ENCODE measurements around the gene ASZ1. TPM values are rescaled to one million over a fixed set of nuclear protein-coding genes. Genes with fewer than 3 reads are reported as not detected.
"Not testable (repeated sequence)": the region's sequence is repeated elsewhere in the genome, so short reads cannot be mapped to it uniquely, and the experiment has no call there.

ASZ1 gene
- total and polyA plus RNA-seq, 9 donors: 0.21 TPM; not detected in 8

DNA sequence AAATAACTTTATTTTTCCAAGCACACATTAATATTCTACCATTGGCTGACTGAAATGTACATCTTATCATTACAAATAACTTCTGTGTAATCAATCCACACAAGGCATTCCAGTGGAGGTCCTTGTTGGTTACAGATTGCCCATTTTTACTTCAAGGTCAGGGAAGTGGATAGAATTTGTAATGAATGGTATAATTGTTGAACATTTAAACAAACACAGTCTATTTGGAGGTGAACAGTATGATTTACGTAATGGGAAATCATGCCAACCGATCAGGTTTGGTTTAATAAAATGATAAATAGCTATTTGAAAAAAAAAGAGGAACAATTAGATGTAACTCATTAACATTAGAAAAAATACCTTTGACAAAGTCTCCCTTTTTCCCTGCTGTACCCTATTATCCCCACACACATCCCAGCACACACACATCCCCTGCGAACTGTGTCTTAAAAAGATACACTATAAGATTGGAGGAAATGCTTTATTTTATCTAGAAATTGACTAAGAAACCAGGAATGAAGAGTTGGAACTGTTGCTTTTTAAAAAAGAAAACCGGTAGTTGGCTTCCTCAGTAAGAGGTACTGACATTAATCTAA is 19.0 kb upstream of the ASZ1 start:
- no peak overlapping the region for H3K4me3 ChIP-seq (ENCODE audit: low read length)
- no peak overlapping the region for H3K27ac ChIP-seq (ENCODE audit: low read length)
- whole genome bisulfite sequencing (ENCODE audit: insufficient coverage): no CpG with 5 or more reads among the region's 4 CpGs
- no peaks in the 10 kb centered on the region for H3K4me1 ChIP-seq (ENCODE audit: control insufficient read depth, insufficient read depth, low read length)
- H3K36me3 ChIP-seq (ENCODE audit: control insufficient read depth, insufficient read depth, low read length): no peaks in the 10 kb centered on the region
- DNase-seq: no peak
- no peaks in the 10 kb centered on the region for H3K9me3 ChIP-seq (replicated peaks; ENCODE audit: control insufficient read depth, low read depth, low read length)
- H3K27me3 ChIP-seq (ENCODE audit: control insufficient read depth, insufficient read depth, low read length): no peaks in the 10 kb centered on the region

DNA sequence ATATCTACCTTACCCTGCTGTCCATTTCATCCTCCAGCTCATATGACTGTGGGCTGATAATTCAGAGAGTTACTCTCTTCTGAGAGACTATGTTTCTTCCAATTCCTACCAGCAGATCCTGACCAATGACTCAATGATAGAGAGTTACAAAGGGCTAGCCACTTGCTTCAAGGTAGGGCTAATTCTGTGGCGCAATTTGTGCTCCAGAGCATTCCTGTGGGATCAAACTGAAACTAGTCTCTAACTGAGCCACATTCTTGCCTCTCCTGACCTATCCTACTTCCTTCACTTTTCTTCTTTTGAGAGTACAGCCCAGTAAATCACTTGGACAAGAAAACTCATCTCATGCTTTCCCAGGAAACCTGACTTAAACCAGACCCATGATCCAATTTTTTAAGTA is 17.9 kb upstream of the ASZ1 start:
- Histone ChIP-seq H3K9me3 (replicated peaks; ENCODE audit: control insufficient read depth, low read depth, low read length) (no peaks in the 10 kb centered on the region), H3K36me3 (ENCODE audit: control insufficient read depth, insufficient read depth, low read length) (no peaks in the 10 kb centered on the region), H3K27ac (ENCODE audit: low read length) (no peak overlapping the region), H3K4me3 (ENCODE audit: low read length) (no peak overlapping the region), H3K4me1 (ENCODE audit: control insufficient read depth, insufficient read depth, low read length) (no peaks in the 10 kb centered on the region), H3K27me3 (ENCODE audit: control insufficient read depth, insufficient read depth, low read length) (no peaks in the 10 kb centered on the region)
- 71% methylated on average over 1 of the region's 1 CpG for WGBS (ENCODE audit: insufficient coverage)
- DNase-seq: no peak

DNA sequence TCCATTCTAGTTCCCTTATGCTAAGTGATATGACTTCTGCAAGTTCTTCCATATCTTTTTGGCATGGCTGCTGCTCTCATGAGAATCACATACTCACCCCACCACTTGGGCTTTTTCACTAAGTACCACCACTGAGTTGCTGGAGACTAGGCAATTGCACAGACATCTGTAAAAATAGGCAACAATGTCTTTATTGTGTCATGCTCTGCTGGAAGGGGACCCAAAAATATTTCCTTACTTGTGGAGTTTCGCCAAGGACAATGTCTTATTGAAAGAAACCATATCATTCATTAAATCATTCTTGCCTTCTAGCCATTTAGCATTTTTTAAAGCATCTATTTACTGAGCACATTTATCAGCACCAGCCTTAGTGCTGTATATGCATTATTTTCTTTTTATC is 17.4 kb upstream of the ASZ1 start:
- Histone ChIP-seq H3K4me3 (ENCODE audit: low read length) (no peak overlapping the region), H3K27me3 (ENCODE audit: control insufficient read depth, insufficient read depth, low read length) (no peaks in the 10 kb centered on the region), H3K36me3 (ENCODE audit: control insufficient read depth, insufficient read depth, low read length) (no peaks in the 10 kb centered on the region), H3K27ac (ENCODE audit: low read length) (no peak overlapping the region), H3K4me1 (ENCODE audit: control insufficient read depth, insufficient read depth, low read length) (no peaks in the 10 kb centered on the region), H3K9me3 (replicated peaks; ENCODE audit: control insufficient read depth, low read depth, low read length) (no peaks in the 10 kb centered on the region)
- WGBS (ENCODE audit: insufficient coverage): no CpG with 5 or more reads among the region's 1 CpG
- DNase-seq: no peak

DNA sequence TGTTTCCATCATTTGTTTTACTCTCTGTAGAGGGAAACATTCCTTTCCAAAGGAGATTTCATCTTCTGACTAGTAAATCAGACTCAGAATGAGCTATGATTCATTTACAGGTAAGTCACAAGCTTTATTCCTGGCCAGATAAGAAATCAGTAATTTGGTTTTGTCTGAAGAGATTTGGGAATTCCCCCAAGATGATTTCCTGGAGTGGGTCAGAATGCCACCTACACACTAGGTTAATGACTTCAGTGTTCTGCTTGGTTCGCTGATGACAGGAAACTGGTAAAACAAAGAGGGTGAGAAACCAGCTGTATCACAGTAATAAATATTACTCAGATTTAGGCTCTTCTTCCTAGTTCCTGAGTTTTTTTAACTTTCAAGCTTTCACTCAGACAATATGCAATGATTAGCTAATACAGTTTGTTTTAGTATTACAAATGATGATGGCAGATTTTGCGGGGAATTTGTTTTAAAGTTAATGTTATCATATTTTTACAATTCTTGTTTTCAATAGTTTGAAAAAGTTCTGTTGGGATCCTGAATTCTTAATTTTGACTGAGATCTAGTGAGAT is 8.3 kb upstream of the ASZ1 start:
- no peaks in the 10 kb centered on the region for H3K36me3 ChIP-seq (ENCODE audit: control insufficient read depth, insufficient read depth, low read length)
- no peaks in the 10 kb centered on the region for H3K4me1 ChIP-seq (ENCODE audit: control insufficient read depth, insufficient read depth, low read length)
- no peaks in the 10 kb centered on the region for H3K9me3 ChIP-seq (replicated peaks; ENCODE audit: control insufficient read depth, low read depth, low read length)
- DNase-seq: no peak
- WGBS (ENCODE audit: insufficient coverage): no CpG with 5 or more reads among the region's 2 CpGs
- no peak overlapping the region for H3K27ac ChIP-seq (ENCODE audit: low read length)
- H3K4me3 ChIP-seq (ENCODE audit: low read length): no peak overlapping the region
- H3K27me3 ChIP-seq (ENCODE audit: control insufficient read depth, insufficient read depth, low read length): no peaks in the 10 kb centered on the region

DNA sequence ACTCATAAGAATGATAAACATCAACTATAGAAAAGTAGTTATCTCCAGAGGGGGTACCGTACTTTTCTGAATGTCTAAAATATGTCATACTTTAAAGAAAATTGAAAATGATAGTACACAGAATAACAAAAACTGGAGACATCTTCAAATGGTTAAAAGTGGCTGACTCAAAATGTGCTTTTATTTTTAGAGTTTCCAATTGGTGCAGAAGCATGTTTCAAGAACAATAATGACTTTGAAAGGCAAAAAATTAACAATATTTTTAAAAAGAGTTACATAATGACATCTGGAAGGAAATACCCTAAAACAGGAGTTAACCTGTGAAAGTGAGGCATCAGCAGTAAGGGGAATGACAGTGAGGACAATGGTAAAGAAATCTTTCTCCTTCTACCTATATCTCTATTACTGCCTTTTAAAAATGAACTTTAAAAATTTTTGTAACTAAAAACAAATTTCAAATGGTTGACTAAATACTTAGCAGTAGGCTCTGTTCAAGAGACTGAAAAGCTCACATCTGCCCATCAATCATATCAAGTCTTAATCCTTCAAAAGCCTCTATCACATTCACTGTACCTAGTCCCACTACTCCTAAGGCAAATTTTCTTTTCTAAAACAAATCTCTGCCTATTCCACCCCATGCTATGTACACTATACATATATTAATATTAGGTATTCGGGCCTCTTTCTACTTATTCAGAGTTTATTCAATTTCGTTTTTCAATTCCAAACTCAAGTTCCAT is 3.0 kb downstream of the ASZ1 start:
- no peaks in the 10 kb centered on the region for H3K27me3 ChIP-seq (ENCODE audit: control insufficient read depth, insufficient read depth, low read length)
- no peaks in the 10 kb centered on the region for H3K36me3 ChIP-seq (ENCODE audit: control insufficient read depth, insufficient read depth, low read length)
- WGBS (ENCODE audit: insufficient coverage): no CpG with 5 or more reads among the region's 3 CpGs
- H3K27ac ChIP-seq (ENCODE audit: low read length): no peak overlapping the region
- no peak for DNase-seq
- no peaks in the 10 kb centered on the region for H3K9me3 ChIP-seq (replicated peaks; ENCODE audit: control insufficient read depth, low read depth, low read length)
- no peak overlapping the region for H3K4me3 ChIP-seq (ENCODE audit: low read length)
- H3K4me1 ChIP-seq (ENCODE audit: control insufficient read depth, insufficient read depth, low read length): no peaks in the 10 kb centered on the region

DNA sequence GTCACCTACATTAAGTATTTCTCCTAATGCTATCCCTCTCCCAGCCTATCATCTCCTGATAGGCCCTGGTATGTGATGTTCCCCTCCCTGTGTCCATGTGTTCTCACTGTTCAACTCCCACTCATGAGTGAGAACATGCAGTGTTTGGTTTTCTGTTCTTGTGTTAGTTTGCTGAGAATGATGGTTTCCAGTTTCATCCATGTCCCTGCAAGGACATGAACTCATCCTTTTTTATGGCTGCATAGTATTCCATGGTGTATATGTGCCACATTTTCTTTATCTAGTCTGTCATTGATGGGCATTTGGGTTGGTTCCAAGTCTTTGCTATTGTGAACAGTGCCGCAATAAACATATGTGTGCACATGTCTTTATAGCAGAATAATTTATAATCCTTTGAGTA is 12.7 kb downstream of the ASZ1 start:
- not testable (repeated sequence) for H3K4me3 ChIP-seq (ENCODE audit: low read length)

DNA sequence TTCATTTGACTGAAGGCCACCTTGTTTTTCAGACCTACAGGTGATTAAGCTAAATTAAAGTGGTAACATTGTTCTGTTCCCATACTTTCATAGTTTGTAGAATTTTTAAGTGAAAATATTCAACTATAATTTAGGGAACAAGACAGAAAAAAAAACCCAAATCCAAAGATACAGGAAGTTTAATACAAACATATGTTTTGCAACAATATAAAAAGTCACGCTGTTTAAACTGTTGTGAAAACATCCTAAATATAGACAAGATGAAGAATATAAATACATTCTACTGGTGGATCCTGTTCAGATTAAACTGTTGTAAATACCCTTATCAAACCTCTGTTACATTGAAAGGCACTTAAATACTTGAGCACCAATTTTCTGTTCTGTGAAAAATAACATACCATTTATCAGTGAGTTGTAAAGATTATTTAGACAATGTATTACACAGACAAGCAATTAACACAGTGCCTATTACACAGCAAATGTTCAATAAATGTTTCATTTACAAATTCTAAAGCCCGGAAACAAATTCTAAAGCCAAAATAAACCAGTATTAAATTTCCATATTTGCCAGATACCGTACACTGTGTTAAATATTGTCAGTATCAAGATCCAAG is 14.2 kb downstream of the ASZ1 start:
- H3K4me1 ChIP-seq (ENCODE audit: control insufficient read depth, insufficient read depth, low read length): no peaks in the 10 kb centered on the region
- H3K4me3 ChIP-seq (ENCODE audit: low read length): no peak overlapping the region
- no peak for DNase-seq
- no peak overlapping the region for H3K27ac ChIP-seq (ENCODE audit: low read length)
- no peaks in the 10 kb centered on the region for H3K9me3 ChIP-seq (replicated peaks; ENCODE audit: control insufficient read depth, low read depth, low read length)
- no peaks in the 10 kb centered on the region for H3K36me3 ChIP-seq (ENCODE audit: control insufficient read depth, insufficient read depth, low read length)
- no CpG with 5 or more reads among the region's 3 CpGs for WGBS (ENCODE audit: insufficient coverage)
- H3K27me3 ChIP-seq (ENCODE audit: control insufficient read depth, insufficient read depth, low read length): no peaks in the 10 kb centered on the region

More for the DNA sequence above, 12.7 kb downstream of the ASZ1 start:
- H3K27me3 ChIP-seq (ENCODE audit: control insufficient read depth, insufficient read depth, low read length); H3K36me3 ChIP-seq (ENCODE audit: control insufficient read depth, insufficient read depth, low read length); DNase-seq; H3K4me1 ChIP-seq (ENCODE audit: control insufficient read depth, insufficient read depth, low read length); H3K27ac ChIP-seq (ENCODE audit: low read length); H3K9me3 ChIP-seq (replicated peaks; ENCODE audit: control insufficient read depth, low read depth, low read length): not testable (repeated sequence)
- no CpG with 5 or more reads among the region's 1 CpG for WGBS (ENCODE audit: insufficient coverage)

DNA sequence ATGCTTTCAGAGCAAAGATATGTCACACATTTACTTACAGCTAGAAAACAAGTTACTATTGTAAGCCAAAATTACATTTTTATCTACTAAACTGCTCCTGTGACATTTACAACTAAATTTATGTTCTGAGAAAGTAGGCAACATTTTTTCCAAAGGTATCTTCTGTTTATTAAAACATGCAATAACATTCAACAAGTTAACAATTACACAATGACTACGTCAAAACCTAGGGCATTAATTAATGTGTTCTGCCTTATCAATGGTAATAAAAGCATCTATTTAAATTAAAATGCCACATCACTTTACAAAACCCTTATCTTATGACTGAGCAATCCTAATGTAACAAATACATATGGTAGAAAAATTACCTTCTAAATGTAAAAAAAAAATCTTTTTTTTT is 14.9 kb downstream of the ASZ1 start:
- no peaks in the 10 kb centered on the region for H3K9me3 ChIP-seq (replicated peaks; ENCODE audit: control insufficient read depth, low read depth, low read length)
- H3K27me3 ChIP-seq (ENCODE audit: control insufficient read depth, insufficient read depth, low read length): no peaks in the 10 kb centered on the region
- H3K36me3 ChIP-seq (ENCODE audit: control insufficient read depth, insufficient read depth, low read length): no peaks in the 10 kb centered on the region
- H3K4me3 ChIP-seq (ENCODE audit: low read length): no peak overlapping the region
- DNase-seq: no peak
- H3K27ac ChIP-seq (ENCODE audit: low read length): no peak overlapping the region
- WGBS (ENCODE audit: insufficient coverage): no CpG with 5 or more reads among the region's 1 CpG
- no peaks in the 10 kb centered on the region for H3K4me1 ChIP-seq (ENCODE audit: control insufficient read depth, insufficient read depth, low read length)

DNA sequence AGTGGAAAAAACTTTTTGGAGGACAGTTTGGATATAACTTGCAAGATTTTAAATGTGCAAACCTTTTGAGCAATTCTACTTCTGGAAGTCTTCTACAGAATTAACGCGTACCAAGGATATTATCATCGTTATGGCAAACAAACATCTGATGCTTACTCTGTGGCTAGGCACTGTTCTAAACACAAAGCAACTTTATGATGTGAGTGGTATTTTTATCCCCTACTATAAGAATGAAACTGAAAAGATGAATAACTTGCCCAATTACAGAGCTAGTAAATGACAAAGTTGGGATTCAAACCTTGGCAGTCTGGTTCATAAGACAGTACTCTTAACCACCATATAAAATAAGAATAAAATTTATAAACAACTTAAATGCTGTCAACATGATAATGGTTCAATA is 15.8 kb downstream of the ASZ1 start:
- Histone ChIP-seq H3K4me3 (ENCODE audit: low read length) (no peak overlapping the region), H3K27ac (ENCODE audit: low read length) (no peak overlapping the region), H3K9me3 (replicated peaks; ENCODE audit: control insufficient read depth, low read depth, low read length) (no peaks in the 10 kb centered on the region), H3K4me1 (ENCODE audit: control insufficient read depth, insufficient read depth, low read length) (no peaks in the 10 kb centered on the region), H3K27me3 (ENCODE audit: control insufficient read depth, insufficient read depth, low read length) (no peaks in the 10 kb centered on the region), H3K36me3 (ENCODE audit: control insufficient read depth, insufficient read depth, low read length) (no peaks in the 10 kb centered on the region)
- DNase-seq: no peak
- WGBS (ENCODE audit: insufficient coverage): no CpG with 5 or more reads among the region's 3 CpGs

DNA sequence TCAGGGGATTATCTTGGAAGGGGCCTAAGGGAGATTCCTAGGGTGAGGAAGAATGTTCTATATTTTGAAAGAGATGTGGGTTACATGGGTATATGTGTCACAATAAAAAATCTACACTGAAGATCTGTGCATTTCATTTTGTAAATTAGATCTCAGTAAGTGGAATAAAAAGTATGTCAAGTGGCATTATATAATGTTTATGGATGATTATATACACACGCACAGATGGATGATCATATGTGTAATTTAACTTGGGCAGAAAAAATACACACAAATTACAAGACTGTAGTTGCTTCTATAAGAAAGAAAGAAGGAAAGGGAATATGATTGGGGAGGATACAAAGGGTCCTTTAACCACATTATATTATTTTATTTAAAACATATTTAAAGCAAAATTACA is 18.5 kb downstream of the ASZ1 start:
- H3K4me1 ChIP-seq (ENCODE audit: control insufficient read depth, insufficient read depth, low read length): no peaks in the 10 kb centered on the region
- no CpG with 5 or more reads among the region's 1 CpG for whole genome bisulfite sequencing (ENCODE audit: insufficient coverage)
- H3K4me3 ChIP-seq (ENCODE audit: low read length): no peak overlapping the region
- H3K27me3 ChIP-seq (ENCODE audit: control insufficient read depth, insufficient read depth, low read length): no peaks in the 10 kb centered on the region
- H3K36me3 ChIP-seq (ENCODE audit: control insufficient read depth, insufficient read depth, low read length): no peaks in the 10 kb centered on the region
- no peak for DNase-seq
- H3K27ac ChIP-seq (ENCODE audit: low read length): no peak overlapping the region
- H3K9me3 ChIP-seq (replicated peaks; ENCODE audit: control insufficient read depth, low read depth, low read length): no peaks in the 10 kb centered on the region
